GM21825 (cell line): ENCODE measurements around the gene TNIK.

Experiments
- ATAC-seq: cut with Tn5 transposase; IDR thresholded peaks from one replicate; pipeline ENCODE4 v1.9.1; 2021; ENCODE audit warnings: mild to moderate bottlenecking, moderate library complexity; ENCODE audit not compliant: unreplicated experiment

TNIK gene

DNA sequence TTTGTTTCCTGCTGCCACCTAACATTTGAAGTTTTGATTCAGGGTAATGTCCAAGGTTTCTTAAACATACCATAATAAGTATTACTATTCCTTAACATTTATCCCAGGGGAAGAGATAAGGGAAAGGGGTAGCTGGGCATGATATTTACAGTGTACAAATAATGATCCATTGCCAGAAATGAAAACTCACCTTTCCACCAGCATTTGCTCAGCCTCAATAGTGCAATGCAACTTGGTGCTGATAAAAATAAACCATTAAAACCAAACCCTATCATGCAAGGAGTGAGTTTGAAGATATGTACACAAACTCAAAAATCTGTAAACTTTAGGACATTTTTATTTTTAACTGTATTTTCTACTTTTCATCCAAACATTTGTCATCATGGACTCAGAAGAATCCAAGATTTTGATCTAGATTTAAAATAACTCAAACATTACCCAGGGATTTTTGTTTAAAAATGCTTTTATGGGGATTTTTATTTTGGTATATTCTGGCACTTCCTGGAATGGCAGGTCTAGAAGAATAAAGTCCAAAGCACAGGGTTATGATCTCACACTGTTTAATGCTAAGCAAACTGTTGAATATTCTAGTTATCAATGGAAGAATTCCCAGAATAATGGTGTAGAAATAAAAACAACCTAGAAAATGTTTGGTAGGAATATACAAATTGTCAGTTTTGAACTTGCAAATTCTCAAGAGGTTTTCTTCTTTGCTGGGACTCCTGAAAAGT, 401.2 kb downstream of the TNIK start:
- no peak for ATAC-seq

DNA sequence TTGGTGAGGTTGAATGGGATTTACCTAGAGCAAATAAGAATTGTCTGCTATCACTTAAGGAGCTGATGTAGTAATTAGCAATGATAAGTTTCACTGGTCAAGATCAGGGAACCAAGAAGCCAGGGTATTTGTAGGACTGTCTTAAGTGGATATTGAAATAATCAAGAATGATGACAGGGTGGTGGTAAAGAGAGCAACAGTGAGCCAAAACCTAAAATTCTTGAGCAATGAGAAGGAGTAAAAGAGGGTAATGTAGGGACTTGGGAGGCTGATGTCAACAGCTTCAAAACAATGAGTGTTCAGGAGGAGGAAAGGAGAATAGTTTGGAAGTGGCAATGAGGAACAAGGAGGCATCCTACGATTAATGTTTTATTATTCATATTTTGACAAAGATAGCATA, 402.1 kb downstream of the TNIK start:
- ATAC-seq, result no peak

DNA sequence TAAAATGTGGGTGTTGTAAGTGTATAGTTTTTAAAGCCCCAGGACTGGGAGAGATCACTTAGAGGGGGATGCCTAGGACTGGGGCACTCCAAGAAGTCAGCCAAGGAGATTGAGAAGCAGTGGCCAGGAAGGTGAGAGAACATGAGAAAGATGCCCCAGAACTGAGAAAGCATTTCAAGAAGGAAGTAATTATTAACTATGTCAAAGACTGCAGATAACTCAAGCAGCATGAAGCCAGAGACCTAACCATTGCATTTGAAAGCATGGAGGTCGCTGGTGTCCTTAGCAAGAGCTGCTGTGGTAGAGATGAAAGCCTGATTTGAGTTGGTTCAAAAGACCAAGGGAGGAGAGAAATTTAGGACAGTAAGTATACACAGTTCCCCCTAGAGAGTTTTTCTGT, 403.1 kb downstream of the TNIK start:
- no peak for ATAC-seq

GRCh38 chr3:171056528-171056927, 403.7 kb downstream of the TNIK start:
- ATAC-seq, result no peak

DNA sequence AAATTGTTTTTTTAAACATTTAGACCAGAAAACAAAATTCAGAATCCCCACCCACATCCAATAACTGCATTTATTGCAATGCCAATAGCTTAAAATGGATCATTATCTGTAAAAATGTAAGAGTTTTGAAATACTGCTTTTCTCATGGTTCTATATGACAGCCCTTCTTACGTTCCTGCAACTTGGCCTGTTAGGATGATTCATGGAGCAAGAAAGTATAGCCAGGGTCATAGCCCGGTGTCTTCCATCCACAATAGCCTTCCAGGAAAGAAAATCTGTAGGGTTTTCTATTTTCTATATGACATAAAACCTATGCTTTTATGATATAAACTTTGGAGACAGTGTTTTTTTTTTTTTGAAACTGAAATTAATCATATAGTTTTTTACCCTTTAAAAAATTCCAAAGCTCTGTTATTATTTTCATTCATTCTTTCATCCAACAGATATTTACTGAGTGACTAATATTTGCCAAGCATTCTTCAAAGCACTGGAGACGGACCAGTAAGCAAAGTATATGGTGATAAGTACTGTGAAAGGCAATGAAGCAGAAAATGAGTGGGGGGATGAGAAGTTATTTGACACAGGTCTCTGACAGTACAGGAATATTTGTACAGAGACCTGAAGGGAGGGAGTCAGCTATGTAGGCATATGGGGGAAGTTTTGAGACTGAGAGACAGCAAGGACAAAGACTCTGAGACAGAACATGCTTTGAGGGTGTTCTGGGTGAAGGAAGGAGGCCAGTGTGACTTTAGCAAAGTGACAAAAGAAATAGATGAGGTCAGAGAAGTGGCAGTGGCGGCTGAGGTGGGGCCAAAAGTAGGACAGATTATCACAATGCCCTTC, 404.6 kb downstream of the TNIK start:
- ATAC-seq, result no peak

DNA sequence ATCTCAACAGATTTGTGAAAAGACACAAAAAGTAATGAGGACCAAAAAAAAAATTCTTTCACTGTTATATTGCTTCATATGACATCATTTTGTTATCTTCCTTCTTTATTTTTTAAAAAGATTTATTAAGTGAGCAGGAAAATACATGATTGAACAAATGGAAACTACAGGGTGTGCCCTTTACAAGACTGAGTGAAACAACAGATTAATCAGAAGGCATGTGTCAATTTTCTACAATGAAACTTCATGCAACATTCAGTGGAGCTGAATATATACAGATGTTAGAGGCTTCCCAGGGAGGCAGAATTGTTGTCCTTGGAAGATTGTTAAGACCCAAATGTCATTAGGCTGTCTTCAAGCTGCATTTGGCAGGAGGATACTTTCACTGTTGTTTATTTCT, 405.3 kb downstream of the TNIK start:
- ATAC-seq, result no peak

DNA sequence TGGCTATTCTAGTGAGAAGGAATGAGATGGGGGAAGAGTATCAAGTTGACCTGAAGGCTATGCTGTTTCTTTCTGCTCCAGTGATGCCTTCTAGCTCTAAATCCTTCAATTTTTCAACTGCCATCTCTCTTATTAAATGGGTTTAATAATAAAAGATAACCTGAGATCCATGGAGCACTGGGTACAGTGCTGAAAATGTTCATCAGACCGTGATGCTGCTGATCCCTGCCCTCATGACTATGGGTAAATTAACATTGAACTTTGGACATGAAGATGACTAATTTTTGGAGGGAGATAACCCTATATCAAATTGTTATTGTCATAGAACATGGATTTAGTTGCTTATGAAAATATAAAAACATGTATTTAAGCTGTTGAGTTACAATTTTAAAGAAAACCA, 406.0 kb downstream of the TNIK start:
- no peak for ATAC-seq

DNA sequence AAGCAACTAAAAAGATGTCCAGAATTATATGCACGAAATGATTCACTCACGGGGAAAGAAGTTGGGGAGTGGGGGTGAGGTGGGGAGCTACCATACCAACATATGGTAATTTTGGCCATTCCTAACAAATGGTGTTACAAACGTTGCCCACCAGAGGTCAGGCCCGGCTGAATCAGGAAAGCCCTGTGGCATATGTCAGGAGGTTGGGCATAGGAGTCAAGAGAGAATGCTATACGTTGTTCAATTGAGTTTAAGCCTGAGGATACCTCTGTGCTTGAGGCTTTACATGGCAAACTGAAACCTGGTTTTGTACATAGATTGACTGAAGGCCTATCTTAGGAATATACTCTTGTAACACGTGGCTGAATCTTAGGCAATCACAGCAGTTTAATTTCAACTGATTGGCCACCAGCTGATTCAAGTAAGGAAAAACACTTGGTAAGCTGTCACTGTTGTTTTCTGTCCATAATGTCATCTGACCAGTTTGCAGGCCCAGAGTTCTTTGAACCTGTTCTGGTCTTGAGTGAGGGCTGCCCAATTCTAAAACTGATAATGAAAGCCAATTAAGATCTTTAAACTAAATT, 410.3 kb downstream of the TNIK start:
- ATAC-seq, result peak; percentile 90

- no peak for ATAC-seq
Observed at GRCh38 chr3:171046760-171047159, 413.4 kb downstream of the TNIK start.

DNA sequence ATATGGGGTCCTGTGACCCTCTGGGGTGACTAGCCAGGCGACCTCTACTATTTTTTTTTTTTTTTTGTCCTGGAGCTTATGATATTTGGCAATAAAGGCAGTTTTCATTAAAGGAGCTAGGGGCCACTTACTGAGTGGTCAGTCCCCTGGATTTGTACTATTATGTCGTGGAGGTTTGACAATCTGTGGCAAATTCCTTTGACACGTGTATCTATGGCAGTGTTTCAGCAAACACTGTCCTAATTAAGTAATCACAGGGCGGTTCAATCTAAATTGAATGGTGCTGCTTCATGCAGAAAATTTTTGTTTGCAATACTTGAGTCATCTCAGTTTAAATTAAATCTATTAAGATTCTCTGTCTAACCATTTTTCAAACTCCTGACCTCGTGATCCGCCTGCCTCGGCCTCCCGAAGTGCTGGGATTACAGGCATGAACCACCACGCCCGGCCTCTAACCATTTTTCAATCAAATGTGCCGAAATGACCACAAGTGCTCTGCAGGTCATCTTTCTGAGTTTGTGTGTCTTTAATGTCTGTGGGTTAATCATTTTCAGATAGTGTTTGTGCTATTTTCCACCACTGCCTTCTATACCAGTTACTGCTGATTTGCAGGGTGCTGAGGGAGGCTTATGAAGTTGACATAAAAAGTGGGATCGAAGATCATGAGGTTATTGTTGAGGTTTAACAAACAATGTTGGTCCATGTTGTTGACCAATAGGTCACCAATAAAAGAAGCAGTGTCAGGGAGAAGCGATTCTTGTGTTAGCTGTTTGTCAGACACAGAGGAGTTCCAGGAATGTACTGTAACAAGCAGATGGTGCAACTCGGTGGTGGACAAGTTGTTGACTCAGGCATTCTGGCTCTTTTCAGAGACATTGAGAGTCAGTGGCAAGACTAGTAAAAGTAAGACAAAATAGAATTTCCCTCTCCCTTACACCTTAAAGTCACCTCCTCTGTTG, 415.1 kb downstream of the TNIK start:
- ATAC-seq, result no peak

- no peak for ATAC-seq
Observed at GRCh38 chr3:171044384-171044783, 415.8 kb downstream of the TNIK start.

DNA sequence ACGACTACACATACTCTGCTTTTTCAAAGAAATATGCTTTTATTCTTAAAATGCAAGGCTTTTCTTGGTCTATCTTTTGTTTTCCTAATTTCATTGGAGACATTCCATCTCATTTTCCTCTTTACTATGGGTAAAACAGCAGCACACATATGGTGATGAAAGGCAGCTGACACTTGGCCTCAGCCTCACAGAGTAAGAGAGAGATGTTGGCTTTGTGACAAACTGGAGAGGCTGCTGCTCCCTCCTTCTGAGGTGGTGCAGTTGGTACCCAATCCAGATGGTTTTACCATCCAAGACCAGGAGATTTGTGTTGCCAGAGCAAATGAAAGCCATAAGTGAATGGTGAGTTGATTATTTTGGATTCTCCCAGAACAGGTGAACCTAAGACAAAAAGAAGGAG, 420.5 kb downstream of the TNIK start:
- no peak for ATAC-seq

- no peak for ATAC-seq
Observed at GRCh38 chr3:171038342-171038741, 421.9 kb downstream of the TNIK start.

- no peak for ATAC-seq
Observed at GRCh38 chr3:171028779-171029232, 431.4 kb downstream of the TNIK start.

DNA sequence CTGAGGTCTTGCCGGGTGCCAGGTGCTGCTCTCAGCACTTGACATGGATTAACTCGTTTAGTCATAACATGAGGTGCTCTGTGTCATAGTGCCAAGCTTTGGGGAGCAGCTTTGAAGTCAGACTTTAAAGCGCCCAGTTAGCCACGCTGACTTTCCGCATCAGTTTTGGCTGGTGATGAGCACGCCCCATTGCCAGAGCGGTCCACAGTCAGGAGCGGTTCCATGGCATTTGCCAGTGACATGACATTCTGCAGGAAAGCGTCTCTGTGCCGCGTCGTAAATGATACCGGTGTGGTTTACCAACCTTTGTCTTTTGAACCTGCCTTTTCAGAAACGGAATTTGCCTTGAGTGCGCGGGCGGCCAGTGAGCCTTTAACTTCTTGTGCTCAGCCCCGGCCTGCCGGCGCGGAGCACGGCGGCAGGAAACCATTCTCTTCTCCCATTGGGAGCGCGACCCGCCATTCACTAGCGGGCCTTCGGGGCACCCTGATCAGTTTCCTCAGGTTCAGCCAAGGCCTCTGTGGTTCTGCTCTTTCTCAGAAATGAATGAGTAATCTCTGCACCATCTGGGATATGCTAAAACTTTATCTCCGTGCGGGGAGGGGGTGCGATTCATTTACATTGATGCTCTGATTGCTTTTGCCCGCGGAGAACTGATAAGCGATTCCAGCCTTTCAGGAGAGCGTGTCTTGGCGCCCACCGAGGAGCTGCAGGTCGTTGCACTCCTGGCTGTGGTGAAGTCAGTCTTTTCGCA, 432.0 kb downstream of the TNIK start:
- no peak for ATAC-seq

- no peak for ATAC-seq
Observed at GRCh38 chr3:171026597-171027293, 433.5 kb downstream of the TNIK start, which contains the start of gene SLC2A2. Gene SLC2A2 (minus strand): TSS chr3:171026720. CDS start chr3:171026670, 50 bp downstream.

DNA sequence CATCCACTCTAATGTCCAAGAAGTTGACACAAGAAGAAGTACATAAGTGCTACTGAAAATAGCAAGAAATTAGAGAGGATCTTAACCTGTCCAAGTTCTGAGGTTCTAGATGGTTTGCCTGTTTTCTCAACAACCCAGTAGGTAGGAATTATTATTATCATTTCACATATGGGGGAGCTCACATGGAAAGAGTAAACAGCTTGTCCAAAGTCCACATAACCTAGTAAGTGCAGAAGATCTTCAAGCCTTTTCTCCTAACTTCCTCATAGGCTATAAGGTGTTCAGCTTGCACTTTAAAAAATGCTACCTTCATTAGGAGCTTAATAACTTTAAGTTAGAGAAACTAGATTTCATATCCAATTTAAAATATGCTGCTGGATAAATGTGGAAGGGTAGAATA, 436.6 kb downstream of the TNIK start:
- no peak for ATAC-seq

GRCh38 chr3:171021377-171021776, 438.8 kb downstream of the TNIK start:
- no peak for ATAC-seq
